ENCODE results near the gene H1-8. TPM values are rescaled to one million over a fixed set of nuclear protein-coding genes. Genes with fewer than 3 reads are reported as not detected.

The H1-8 gene
- total RNA-seq, 4 donors from 2014 or later = not detected

- H3K4me3 ChIP-seq = no peak overlapping the region
- no peak for DNase-seq
- H3K27ac ChIP-seq = peak overlapping the region; percentile 24 to 74 (median 68)
- no peaks in the 10 kb centered on the region for H3K9me3 ChIP-seq
- intact Hi-C loops (cut with DNase I; ENCODE audit: low total_unique reads) = loop anchor here (5.0 kb wide), 1 partner anchor 33 kb away; no protein-coding TSS in a partner anchor
- no peak for TF ChIP-seq POLR2A (IDR thresholded peaks at IDR 0.05)
- TF ChIP-seq, protein P1, sequence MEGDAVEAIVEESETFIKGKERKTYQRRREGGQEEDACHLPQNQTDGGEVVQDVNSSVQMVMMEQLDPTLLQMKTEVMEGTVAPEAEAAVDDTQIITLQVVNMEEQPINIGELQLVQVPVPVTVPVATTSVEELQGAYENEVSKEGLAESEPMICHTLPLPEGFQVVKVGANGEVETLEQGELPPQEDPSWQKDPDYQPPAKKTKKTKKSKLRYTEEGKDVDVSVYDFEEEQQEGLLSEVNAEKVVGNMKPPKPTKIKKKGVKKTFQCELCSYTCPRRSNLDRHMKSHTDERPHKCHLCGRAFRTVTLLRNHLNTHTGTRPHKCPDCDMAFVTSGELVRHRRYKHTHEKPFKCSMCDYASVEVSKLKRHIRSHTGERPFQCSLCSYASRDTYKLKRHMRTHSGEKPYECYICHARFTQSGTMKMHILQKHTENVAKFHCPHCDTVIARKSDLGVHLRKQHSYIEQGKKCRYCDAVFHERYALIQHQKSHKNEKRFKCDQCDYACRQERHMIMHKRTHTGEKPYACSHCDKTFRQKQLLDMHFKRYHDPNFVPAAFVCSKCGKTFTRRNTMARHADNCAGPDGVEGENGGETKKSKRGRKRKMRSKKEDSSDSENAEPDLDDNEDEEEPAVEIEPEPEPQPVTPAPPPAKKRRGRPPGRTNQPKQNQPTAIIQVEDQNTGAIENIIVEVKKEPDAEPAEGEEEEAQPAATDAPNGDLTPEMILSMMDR (IDR thresholded peaks at IDR 0.05 in 4 of 5, conservative IDR thresholded peaks at IDR 0.05 in 1 of 5) = no peak
- ATAC-seq = no peak
- in situ Hi-C loops (cut with MboI; ENCODE audit: low sequenced_read_pairs in 4 of 4) = no loop called here
- H3K36me3 ChIP-seq = no peaks in the 10 kb centered on the region
- H3K27me3 ChIP-seq = no peaks in the 10 kb centered on the region
- peaks cover 46 to 50% of the 10 kb centered on the region in 2 donors for H3K4me1 ChIP-seq
Observed at GRCh38 chr3:129559565-129560079, 16.6 kb downstream of the H1-8 start.

- Histone ChIP-seq H3K27me3 (no peaks in the 10 kb centered on the region), H3K27ac (peak overlapping the region; percentile 66 to 76 (median 72)), H3K36me3 (no peaks in the 10 kb centered on the region), H3K4me1 (peaks cover 39 to 43% of the 10 kb centered on the region in 2 donors), H3K4me3 (no peak overlapping the region), H3K9me3 (no peaks in the 10 kb centered on the region)
- DNase-seq = no peak
- in situ Hi-C loops (cut with MboI; ENCODE audit: low sequenced_read_pairs in 4 of 4) = no loop called here
- no peak for ATAC-seq
- TF ChIP-seq POLR2A (IDR thresholded peaks at IDR 0.05) = no peak
- TF ChIP-seq, protein P1 (IDR thresholded peaks at IDR 0.05 in 4 of 5, conservative IDR thresholded peaks at IDR 0.05 in 1 of 5) = no peak
- intact Hi-C loops (cut with DNase I; ENCODE audit: low total_unique reads) = no loop called here
Observed at GRCh38 chr3:129560269-129560787, 17.4 kb downstream of the H1-8 start.

DNA sequence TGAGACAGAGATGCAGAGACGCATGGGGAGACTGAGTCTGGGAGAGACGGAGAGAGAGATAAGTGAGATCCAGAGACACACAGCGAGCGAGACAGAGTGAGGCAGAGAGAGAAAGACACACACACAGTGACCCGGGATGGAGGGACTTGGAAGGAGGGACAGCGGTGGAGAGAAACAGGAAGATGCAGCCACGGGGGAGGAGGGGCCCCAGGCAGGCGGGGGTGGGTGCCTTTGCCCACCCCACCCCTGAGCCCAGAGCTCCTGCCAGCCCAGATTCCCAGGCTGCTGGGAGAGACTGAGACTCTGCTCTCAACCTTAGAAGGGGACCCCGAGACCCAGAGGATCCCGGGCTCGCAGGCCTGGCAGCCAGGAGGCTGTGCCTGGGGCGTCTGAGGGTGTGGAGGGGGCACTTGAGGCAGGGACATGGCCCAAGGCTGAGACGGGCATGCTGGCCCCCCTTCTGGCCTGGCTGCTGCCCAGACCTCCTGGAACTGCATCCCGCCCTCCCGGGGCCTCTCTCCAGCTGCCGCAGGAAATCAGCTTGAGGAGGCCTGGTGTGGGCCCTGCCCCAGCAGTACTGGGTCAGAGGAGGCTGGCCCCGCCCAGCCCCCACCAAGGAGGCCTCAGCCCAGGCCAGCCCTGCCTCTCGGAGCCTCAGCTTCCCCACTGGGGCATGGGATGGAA, 18.1 kb downstream of the H1-8 start:
- Histone ChIP-seq H3K27me3 (no peaks in the 10 kb centered on the region), H3K4me3 (no peak overlapping the region), H3K27ac (peak overlapping the region; percentile 66 to 76 (median 72)), H3K36me3 (no peaks in the 10 kb centered on the region), H3K9me3 (no peaks in the 10 kb centered on the region), H3K4me1 (peaks cover 32 to 38% of the 10 kb centered on the region in 2 donors)
- intact Hi-C loops (cut with DNase I; ENCODE audit: low total_unique reads) = no loop called here
- in situ Hi-C loops (cut with MboI; ENCODE audit: low sequenced_read_pairs in 4 of 4) = no loop called here
- ATAC-seq = peak; percentile 55 to 57
- DNase-seq = peak in 1 of 2 donors; percentile 64
- no peak for TF ChIP-seq POLR2A (IDR thresholded peaks at IDR 0.05)
- TF ChIP-seq, protein P1 (IDR thresholded peaks at IDR 0.05 in 4 of 5, conservative IDR thresholded peaks at IDR 0.05 in 1 of 5) = no peak

GRCh38 chr3:129561619-129562248, 18.8 kb downstream of the H1-8 start:
- no peaks in the 10 kb centered on the region for H3K36me3 ChIP-seq
- intact Hi-C loops (cut with DNase I; ENCODE audit: low total_unique reads) (no loop called here), in situ Hi-C loops (cut with MboI; ENCODE audit: low sequenced_read_pairs in 4 of 4) (no loop called here)
- H3K9me3 ChIP-seq = no peaks in the 10 kb centered on the region
- ATAC-seq (no peak), DNase-seq (no peak)
- TF ChIP-seq POLR2A (IDR thresholded peaks at IDR 0.05) = no peak
- no peaks in the 10 kb centered on the region for H3K27me3 ChIP-seq
- H3K4me1 ChIP-seq = peaks cover 32 to 37% of the 10 kb centered on the region in 2 donors
- no peak overlapping the region for H3K4me3 ChIP-seq
- peak overlapping the region; percentile 66 to 76 (median 72) for H3K27ac ChIP-seq

GRCh38 chr3:129562803-129563202, 19.8 kb downstream of the H1-8 start:
- no peak for TF ChIP-seq POLR2A (IDR thresholded peaks at IDR 0.05)
- TF ChIP-seq, protein P1 (IDR thresholded peaks at IDR 0.05 in 4 of 5, conservative IDR thresholded peaks at IDR 0.05 in 1 of 5) = no peak
- ATAC-seq (no peak), DNase-seq (no peak)
- H3K9me3 ChIP-seq = no peaks in the 10 kb centered on the region
- no peak overlapping the region for H3K4me3 ChIP-seq
- no peak overlapping the region for H3K27ac ChIP-seq
- no peaks in the 10 kb centered on the region for H3K27me3 ChIP-seq
- in situ Hi-C loops (cut with MboI; ENCODE audit: low sequenced_read_pairs in 4 of 4) (no loop called here), intact Hi-C loops (cut with DNase I; ENCODE audit: low total_unique reads) (no loop called here)
- peaks cover 23 to 31% of the 10 kb centered on the region in 2 donors for H3K4me1 ChIP-seq
- H3K36me3 ChIP-seq = no peaks in the 10 kb centered on the region

All from gastrocnemius medialis (tissue), 4 donors.